ENCODE measurements around the gene CD3E. TPM values are rescaled to one million over a fixed set of nuclear protein-coding genes. Genes with fewer than 3 reads are reported as not detected.

CD3E gene
- total RNA-seq, 1 experiment from 2014 or later = 0.51 TPM

DNA sequence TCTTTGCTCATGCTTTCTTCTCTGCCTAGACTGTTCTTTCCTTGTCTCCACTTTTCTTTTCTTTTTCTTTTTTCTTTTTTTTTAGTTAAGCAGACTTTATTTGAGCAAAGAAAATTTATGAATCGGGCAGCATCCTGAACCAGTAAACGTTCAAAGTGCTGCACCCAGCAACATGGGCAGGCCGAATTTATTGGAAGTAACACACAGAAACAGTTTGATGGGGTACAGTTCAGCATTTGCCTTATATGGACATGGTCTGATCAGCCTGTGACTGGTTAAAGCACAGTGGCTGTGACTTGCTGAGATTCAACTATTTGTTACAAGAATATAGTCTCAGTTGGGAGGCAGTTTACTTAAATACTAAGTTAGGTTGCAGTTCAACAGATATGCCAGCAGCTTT lies 16.0 kb downstream of the CD3E start:
- H3K36me3 ChIP-seq (ENCODE audit: control insufficient read depth, insufficient read depth, low read length) = no peaks in the 10 kb centered on the region
- no peak overlapping the region for H3K27ac ChIP-seq (ENCODE audit: low read length)
- in situ Hi-C loops (cut with HindIII; ENCODE audit: low pct_unique_long_range_greater_than_20kb, low sequenced_read_pairs) (no loop called here), intact Hi-C loops (cut with micrococcal nuclease; ENCODE audit: unreplicated experiment) (no loop called here)
- H3K4me1 ChIP-seq (ENCODE audit: control insufficient read depth, insufficient read depth, low read length) = peaks cover 8% of the 10 kb centered on the region
- no peaks in the 10 kb centered on the region for H3K27me3 ChIP-seq (ENCODE audit: control insufficient read depth, insufficient read depth, low read length)
- CTCF ChIA-PET = no interaction called here
- no peak overlapping the region for H3K4me3 ChIP-seq (ENCODE audit: low read depth in 2 of 2, low read length in 2 of 2)
- no peak for TF ChIP-seq POLR2AphosphoS5 (IDR thresholded peaks at IDR 0.05; ENCODE audit: low read depth, low read length)
- BruUV-seq (replicated peaks) = no TSS peak
- POLR2A ChIA-PET = no interaction called here
- H3K9me3 ChIP-seq (ENCODE audit: control insufficient read depth, insufficient read depth, low read depth, low read length) = no peaks in the 10 kb centered on the region
- DNase-seq (ENCODE audit: low read depth, low spot score) (no peak), ATAC-seq (no peak)

- ATAC-seq = no peak
- no peaks in the 10 kb centered on the region for H3K36me3 ChIP-seq (ENCODE audit: control insufficient read depth, insufficient read depth, low read length)
- H3K4me1 ChIP-seq (ENCODE audit: control insufficient read depth, insufficient read depth, low read length) = 0 out of 2 replicates have a peak, but pooled peaks cover 3% of the 10 kb centered on the region
- POLR2A ChIA-PET = no interaction called here
- no peak for DNase-seq (ENCODE audit: low read depth, low spot score)
- no peak for TF ChIP-seq REST (IDR thresholded peaks at IDR 0.05; ENCODE audit: insufficient read depth in 1 of 2, low read depth in 2 of 2, low read length in 1 of 2)
- TF ChIP-seq SIN3A (IDR thresholded peaks at IDR 0.05; ENCODE audit: borderline replicate concordance, insufficient read depth, low read depth, low read length) = no peak
- TF ChIP-seq, protein P1, sequence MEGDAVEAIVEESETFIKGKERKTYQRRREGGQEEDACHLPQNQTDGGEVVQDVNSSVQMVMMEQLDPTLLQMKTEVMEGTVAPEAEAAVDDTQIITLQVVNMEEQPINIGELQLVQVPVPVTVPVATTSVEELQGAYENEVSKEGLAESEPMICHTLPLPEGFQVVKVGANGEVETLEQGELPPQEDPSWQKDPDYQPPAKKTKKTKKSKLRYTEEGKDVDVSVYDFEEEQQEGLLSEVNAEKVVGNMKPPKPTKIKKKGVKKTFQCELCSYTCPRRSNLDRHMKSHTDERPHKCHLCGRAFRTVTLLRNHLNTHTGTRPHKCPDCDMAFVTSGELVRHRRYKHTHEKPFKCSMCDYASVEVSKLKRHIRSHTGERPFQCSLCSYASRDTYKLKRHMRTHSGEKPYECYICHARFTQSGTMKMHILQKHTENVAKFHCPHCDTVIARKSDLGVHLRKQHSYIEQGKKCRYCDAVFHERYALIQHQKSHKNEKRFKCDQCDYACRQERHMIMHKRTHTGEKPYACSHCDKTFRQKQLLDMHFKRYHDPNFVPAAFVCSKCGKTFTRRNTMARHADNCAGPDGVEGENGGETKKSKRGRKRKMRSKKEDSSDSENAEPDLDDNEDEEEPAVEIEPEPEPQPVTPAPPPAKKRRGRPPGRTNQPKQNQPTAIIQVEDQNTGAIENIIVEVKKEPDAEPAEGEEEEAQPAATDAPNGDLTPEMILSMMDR (IDR thresholded peaks at IDR 0.05) = no peak
- no peak for TF ChIP-seq TCF7L2 (IDR thresholded peaks at IDR 0.05; ENCODE audit: low read depth, low read length)
- no peak for TF ChIP-seq POLR2AphosphoS5 (IDR thresholded peaks at IDR 0.05; ENCODE audit: low read depth, low read length)
- H3K27ac ChIP-seq (ENCODE audit: low read length) = no peak overlapping the region
- H3K27me3 ChIP-seq (ENCODE audit: control insufficient read depth, insufficient read depth, low read length) = no peaks in the 10 kb centered on the region
- BruUV-seq (replicated peaks) = no TSS peak
- no peak overlapping the region for H3K4me3 ChIP-seq (ENCODE audit: low read depth in 2 of 2, low read length in 2 of 2)
- intact Hi-C loops (cut with micrococcal nuclease; ENCODE audit: unreplicated experiment) = no loop called here
- CTCF ChIA-PET = no interaction called here
- no peaks in the 10 kb centered on the region for H3K9me3 ChIP-seq (ENCODE audit: control insufficient read depth, insufficient read depth, low read depth, low read length)
- in situ Hi-C loops (cut with HindIII; ENCODE audit: low pct_unique_long_range_greater_than_20kb, low sequenced_read_pairs) = no loop called here
These were observed 17.0 kb downstream of the CD3E start for GRCh38 chr11:118321386-118322082.

DNA sequence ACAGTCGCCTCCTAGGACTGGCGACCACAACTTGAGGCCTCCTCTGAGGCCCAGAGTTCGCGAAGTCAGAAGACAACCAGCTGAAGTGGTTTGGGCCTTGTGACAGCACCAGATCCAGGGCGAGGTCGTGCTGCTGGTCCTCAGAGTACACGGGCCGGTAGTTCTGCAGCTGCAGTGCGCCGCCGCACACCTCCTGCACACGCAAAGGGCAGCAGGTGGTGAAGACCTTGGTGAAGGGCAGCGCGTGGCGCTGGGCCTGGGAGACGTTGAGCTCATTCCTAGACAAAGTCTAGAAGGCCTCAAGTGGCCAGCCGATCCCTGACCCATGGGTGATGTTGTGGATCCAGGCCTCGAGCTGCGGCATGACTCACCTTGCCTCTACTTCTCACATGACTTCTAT lies 18.2 kb downstream of the CD3E start:
- DNase-seq (ENCODE audit: low read depth, low spot score) (no peak), ATAC-seq (no peak)
- CTCF ChIA-PET = no interaction called here
- no peak for TF ChIP-seq POLR2AphosphoS5 (IDR thresholded peaks at IDR 0.05; ENCODE audit: low read depth, low read length)
- TF ChIP-seq TCF7L2 (IDR thresholded peaks at IDR 0.05; ENCODE audit: low read depth, low read length) = no peak
- TF ChIP-seq SIN3A (IDR thresholded peaks at IDR 0.05; ENCODE audit: borderline replicate concordance, insufficient read depth, low read depth, low read length) = no peak
- TF ChIP-seq, protein P1 (IDR thresholded peaks at IDR 0.05) = no peak
- TF ChIP-seq REST (IDR thresholded peaks at IDR 0.05; ENCODE audit: insufficient read depth in 1 of 2, low read depth in 2 of 2, low read length in 1 of 2) = no peak
- Histone ChIP-seq H3K27me3 (ENCODE audit: control insufficient read depth, insufficient read depth, low read length) (no peaks in the 10 kb centered on the region), H3K9me3 (ENCODE audit: control insufficient read depth, insufficient read depth, low read depth, low read length) (no peaks in the 10 kb centered on the region), H3K4me1 (ENCODE audit: control insufficient read depth, insufficient read depth, low read length) (no peaks in the 10 kb centered on the region), H3K27ac (ENCODE audit: low read length) (no peak overlapping the region), H3K4me3 (ENCODE audit: low read depth in 2 of 2, low read length in 2 of 2) (no peak overlapping the region), H3K36me3 (ENCODE audit: control insufficient read depth, insufficient read depth, low read length) (no peaks in the 10 kb centered on the region)
- in situ Hi-C loops (cut with HindIII; ENCODE audit: low pct_unique_long_range_greater_than_20kb, low sequenced_read_pairs) = no loop called here
- POLR2A ChIA-PET = no interaction called here
- no TSS peak for BruUV-seq (replicated peaks)
- intact Hi-C loops (cut with micrococcal nuclease; ENCODE audit: unreplicated experiment) = no loop called here

All from Panc1 (cell line).